ENCODE results near the gene EYS.

EYS gene

DNA sequence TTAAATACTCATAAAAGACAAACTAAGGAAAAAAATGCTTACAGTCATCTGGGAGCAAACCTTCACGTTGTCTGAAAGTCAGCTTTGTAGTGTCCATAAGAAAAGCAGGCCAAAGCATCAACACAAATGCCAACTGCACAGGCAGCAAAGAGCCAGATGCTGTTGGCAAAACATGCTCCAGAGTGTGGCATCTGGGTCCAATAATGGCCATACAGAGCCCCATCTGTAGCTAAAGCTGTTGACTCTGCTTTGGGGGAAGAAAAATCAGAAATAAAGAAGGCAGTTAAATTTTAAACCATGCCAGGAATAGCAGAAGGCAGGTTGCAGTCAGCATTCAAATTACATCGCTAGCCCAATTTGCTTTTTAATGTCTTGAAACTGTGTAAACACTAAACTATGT, 776.3 kb downstream of the EYS start:
- no peak for DNase-seq

DNA sequence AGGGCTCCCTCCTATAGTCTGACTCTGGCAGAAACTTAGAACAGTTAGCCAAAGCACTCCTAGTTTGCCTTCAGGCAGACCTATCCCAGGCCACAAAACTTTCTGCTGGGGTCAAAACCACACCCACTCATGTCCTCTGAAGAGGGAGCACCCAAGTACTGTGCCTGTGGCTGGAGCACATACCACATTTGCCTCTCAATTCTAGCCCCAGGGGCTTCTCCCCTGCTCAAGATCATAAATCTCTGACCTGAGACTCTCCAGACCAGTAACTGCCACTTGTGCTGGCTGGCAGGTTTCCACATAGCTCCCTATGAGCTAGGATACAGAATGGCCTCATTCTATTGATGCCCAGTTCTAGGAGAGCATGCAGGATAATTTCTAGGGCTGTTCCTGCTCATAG, 781.0 kb downstream of the EYS start:
- no peak for DNase-seq

- no peak for DNase-seq
Observed at GRCh38 chr6:64920257-64920656, 786.8 kb downstream of the EYS start.

- no peak for DNase-seq
Observed at GRCh38 chr6:64914124-64914523, 792.9 kb downstream of the EYS start.

DNA sequence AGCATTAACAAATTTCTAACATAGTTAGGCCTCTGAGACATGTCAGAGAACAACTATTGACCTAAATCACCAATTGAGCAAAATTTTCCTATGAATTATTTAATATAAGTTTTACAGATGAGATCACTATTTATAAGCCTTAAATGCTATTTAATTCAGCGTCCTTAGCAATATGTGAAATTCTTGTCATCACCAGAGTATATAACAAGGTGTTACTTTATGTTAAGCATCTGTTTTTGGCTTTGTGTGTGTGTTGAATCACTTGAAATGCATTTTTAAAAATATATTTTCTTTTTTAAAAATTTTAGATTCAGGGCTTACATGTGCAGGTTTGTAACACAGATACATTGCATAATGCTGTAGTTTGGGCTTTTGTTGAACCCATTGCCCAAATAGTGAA, 794.1 kb downstream of the EYS start:
- no peak for DNase-seq

- DNase-seq = no peak
Observed at GRCh38 chr6:64908104-64908503, 798.9 kb downstream of the EYS start.

DNA sequence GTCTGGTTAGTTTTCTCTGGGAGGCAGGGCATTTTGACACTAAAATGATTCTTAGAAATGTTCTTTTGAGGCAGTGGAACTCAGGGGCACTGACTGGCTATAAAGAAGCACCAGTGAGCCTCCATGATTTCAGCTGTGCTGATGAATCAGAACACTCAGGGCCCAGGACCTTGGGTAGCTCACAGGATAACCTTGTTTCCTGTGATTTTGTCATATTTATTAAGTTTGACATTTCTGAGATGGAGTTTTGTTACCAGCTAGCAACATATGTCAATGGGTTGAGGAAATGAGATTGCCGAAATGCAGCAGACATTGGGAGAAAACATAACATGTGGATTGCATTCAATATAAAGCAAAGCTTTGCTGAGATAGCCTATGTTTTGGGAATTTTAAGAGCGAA, 802.4 kb downstream of the EYS start:
- no peak for DNase-seq

GRCh38 chr6:64902596-64902995, 804.4 kb downstream of the EYS start:
- no peak for DNase-seq

- no peak for DNase-seq
Observed at GRCh38 chr6:64896939-64897338, 810.1 kb downstream of the EYS start.

GRCh38 chr6:64895945-64896344, 811.1 kb downstream of the EYS start:
- DNase-seq = no peak

DNA sequence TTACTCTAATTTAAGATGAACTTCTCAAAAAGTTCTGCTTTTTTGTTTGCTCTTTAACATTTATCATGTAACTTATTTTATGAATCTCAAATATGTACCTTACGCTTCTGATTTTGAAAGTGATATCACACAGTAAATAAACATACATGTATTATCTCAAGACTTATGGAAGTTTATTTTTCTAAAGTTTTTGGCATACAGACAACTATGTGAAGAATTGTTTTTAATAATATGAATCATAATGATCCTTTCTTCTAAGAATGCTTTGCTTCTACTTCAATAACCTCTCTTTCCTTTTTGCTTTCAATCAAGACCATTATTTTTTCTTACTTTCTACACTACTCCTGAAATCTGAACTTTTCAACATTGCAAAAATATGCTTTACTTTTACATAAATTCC, 816.4 kb downstream of the EYS start:
- no peak for DNase-seq

DNA sequence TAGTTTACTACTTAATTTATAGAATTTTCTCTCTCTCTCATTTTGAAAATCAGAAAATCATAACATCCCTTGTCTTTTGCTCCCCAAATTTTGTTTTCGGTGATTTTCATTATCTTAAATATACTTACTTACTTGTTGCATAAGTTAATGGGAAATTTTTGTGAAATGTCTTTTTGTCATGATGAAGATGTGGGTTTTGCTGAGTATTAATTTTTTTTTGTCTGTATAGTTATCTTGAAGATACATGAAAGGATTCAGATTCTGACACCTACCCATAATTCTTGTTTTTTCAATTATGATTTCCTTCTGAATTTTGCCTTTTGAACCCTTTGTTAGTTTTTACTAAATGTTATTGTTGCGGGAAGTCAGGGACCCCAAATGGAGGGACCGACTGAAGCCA, 817.9 kb downstream of the EYS start:
- DNase-seq = no peak

- DNase-seq = no peak
Observed at GRCh38 chr6:64874776-64875175, 832.2 kb downstream of the EYS start.

DNA sequence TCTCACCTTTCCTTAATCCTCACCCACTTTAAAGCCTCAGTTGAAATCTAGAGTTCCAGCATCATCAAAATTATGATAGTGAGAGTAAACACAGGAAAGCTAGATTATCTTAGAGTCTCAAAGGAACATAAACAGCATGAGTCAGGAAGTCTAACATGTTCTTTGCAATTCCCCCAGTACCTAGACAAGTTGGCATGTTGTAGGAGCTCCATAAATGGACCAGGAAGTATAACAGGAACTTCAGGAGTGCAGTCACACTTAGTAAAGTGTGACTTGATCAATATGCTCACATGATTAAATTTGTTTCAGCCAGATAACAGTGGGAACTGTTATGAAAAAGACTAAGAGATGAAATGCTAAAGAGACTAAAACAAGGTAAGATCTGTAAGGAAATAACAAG, 834.4 kb downstream of the EYS start:
- DNase-seq = no peak

DNA sequence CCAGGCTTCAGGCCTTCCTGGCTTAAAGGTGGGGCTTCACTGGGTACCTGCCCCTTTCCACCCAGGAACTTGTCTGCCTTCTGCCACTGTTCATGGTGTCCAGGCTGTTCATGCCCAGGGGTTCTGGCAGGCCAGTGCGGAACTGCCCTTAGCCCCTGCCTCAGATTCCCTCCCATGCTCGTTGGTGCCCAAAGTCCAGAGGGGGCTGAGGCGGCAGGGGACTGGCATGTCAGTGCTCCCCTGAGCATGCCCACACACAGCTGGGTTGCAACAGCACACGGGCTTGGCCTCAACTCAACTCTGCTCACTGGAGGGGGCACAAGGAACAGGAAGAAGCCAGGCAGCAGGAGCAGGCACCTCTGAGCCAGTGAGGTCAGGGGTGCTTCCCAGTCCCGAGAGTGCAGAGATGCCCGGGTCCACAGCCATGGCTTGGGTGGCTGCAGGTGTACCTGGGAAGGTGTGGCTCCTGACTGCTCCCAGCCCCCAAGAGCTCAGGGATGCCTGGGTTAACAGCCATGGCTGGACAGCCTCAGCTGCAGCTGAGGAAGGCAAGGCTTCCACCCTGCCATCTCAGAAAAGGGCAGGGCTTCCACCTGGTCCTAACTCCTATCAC, 845.9 kb downstream of the EYS start:
- no peak for DNase-seq

- DNase-seq = no peak
Observed at GRCh38 chr6:64860203-64860602, 846.8 kb downstream of the EYS start.

- DNase-seq = no peak
Observed at GRCh38 chr6:64850121-64850520, 856.9 kb downstream of the EYS start.

- no peak for DNase-seq
Observed at GRCh38 chr6:64848467-64848866, 858.6 kb downstream of the EYS start.

- no peak for DNase-seq
Observed at GRCh38 chr6:64847396-64847795, 859.6 kb downstream of the EYS start.

DNA sequence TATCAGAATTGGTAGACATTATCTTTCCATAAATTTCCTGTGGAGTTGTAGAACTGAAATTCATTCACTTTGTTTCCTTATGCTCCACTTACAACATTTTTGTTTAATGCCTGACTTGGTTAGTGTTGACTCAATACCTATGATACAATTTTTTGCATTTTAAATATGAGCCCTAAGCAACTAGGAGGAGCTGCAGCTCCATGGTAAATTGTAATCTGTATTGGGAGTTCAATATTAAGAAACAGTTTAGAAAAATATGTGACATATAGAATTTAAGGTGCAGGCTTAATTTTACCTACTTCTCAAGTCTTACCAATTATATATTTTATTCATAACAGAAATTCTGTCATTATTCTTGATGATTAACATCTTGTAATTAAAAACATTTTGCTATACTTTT, 868.3 kb downstream of the EYS start:
- no peak for DNase-seq

DNA sequence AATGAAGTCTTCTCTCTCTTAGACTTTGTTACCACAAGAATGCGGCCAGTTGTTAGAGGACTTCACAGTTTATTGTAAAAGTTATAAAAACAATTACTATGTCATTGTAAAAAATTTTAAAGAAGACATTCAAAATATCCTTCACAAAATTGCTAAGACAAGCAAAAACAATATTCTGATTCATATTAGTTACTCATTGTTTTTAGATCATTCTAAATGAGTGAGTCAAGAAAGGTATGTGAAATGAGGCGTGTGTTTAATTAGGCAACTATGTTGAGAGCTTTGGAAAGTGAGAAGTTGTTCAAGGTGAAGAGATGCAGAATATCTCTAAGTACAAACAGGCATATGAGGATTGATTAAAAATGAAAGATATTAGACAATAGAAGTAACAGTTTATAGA, 875.3 kb downstream of the EYS start:
- no peak for DNase-seq

DNA sequence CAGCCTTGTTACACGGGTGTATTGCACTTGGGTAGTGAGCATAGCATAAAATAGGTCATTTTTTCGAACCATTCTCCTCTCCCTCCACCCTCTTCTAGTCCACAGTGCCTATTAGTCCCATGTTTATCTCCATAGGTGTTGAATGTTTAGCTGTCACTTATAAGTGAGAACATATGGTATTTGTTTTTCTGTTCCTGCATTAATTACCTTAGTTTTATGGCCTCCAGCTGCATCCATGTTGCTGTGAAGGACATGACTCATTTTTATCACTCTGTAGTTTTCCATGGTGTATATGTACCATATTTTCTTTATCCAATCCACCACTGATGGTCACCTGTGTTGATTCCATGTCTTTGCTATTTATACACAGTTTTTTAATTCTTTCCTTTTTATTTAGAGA, 889.5 kb downstream of the EYS start:
- no peak for DNase-seq

- no peak for DNase-seq
Observed at GRCh38 chr6:64815718-64816117, 891.3 kb downstream of the EYS start.

DNA sequence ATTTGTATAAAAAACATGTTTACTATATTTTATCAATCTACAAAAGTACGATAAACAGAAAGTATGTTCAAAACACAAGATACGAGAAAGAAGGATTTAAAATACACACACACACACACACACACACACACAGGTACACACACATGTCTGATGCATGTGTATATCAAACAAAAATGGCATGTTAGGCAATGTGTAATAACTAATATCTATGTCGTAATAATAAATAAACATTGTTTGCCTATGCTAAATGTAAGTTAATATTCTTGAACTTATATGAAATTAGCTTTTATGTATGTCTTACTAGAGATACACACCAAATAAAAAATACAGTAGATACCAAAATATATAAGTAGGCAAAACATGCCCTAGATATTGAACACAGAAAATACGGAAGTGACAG, 894.9 kb downstream of the EYS start:
- no peak for DNase-seq

GRCh38 chr6:64811119-64811518, 895.9 kb downstream of the EYS start:
- DNase-seq = no peak

- DNase-seq = no peak
Observed at GRCh38 chr6:64807785-64808184, 899.2 kb downstream of the EYS start.

All from NCI-H510A (cell line).